H9 (cell line): ENCODE results near the gene THAP9. TPM values are rescaled to one million over a fixed set of nuclear protein-coding genes. Genes with fewer than 3 reads are reported as not detected.

Source experiments
- DNase-seq: peaks from one replicate; pipeline ENCODE4 v3.0.0-alpha.2; 2017
- H2AFZ ChIP-seq: one replicate; pipeline ENCODE4 v1.6.1; 2013; ENCODE audit warnings: mild to moderate bottlenecking, low read length, control low read depth, moderate library complexity
- H2AK5ac ChIP-seq: 2 replicates; pipeline ENCODE4 v1.6.1; 2013; ENCODE audit warnings: low read length, control low read depth, mixed read lengths; ENCODE audit not compliant: insufficient read length
- H2BK120ac ChIP-seq: one replicate; pipeline ENCODE4 v1.6.1; 2013; ENCODE audit warnings: low read depth, mild to moderate bottlenecking, low read length, control low read depth, inconsistent platforms; ENCODE audit not compliant: poor library complexity, severe bottlenecking
- H2BK12ac ChIP-seq: 2 replicates; pipeline ENCODE4 v1.6.1; 2013; ENCODE audit warnings: low read length, control low read depth, mixed read lengths, low read depth; ENCODE audit not compliant: insufficient read length
- H2BK15ac ChIP-seq: 2 replicates; pipeline ENCODE4 v1.6.1; 2013; ENCODE audit warnings: low read depth, low read length, control low read depth
- H2BK20ac ChIP-seq: one replicate; pipeline ENCODE4 v1.6.1; 2013; ENCODE audit warnings: low read depth, mild to moderate bottlenecking, low read length, control low read depth, inconsistent platforms; ENCODE audit not compliant: poor library complexity, severe bottlenecking
- H2BK5ac ChIP-seq: 2 replicates; pipeline ENCODE4 v1.6.1; 2013; ENCODE audit warnings: low read length, control low read depth, mixed read lengths; ENCODE audit not compliant: insufficient read length
- H3K14ac ChIP-seq: 2 replicates; pipeline ENCODE4 v1.6.1; 2013; ENCODE audit warnings: low read length, control low read depth; ENCODE audit not compliant: insufficient read depth
- H3K18ac ChIP-seq: 2 replicates; pipeline ENCODE4 v1.6.1; 2013; ENCODE audit warnings: low read depth, mild to moderate bottlenecking, mixed read lengths, low read length, control low read depth; ENCODE audit not compliant: insufficient read length
- H3K23ac ChIP-seq: 2 replicates; pipeline ENCODE4 v1.6.1; 2013; ENCODE audit warnings: low read length, control low read depth, mixed read lengths, low read depth; ENCODE audit not compliant: insufficient read length
- H3K23me2 ChIP-seq: 2 replicates; pipeline ENCODE4 v1.6.1; 2013; ENCODE audit warnings: low read depth, mild to moderate bottlenecking, mixed read lengths, low read length, control low read depth; ENCODE audit not compliant: insufficient read length, poor library complexity, severe bottlenecking
- H3K27ac ChIP-seq: 2 replicates; pipeline ENCODE4 v1.5.1; 2013; ENCODE audit warnings: low read length, control low read depth, mixed read lengths, low read depth; ENCODE audit not compliant: insufficient read length
- H3K27me3 ChIP-seq: 2 replicates; pipeline ENCODE4 v1.6.1; 2013; ENCODE audit warnings: low read length, control low read depth, inconsistent platforms; ENCODE audit not compliant: insufficient read depth
- H3K4ac ChIP-seq: 2 replicates; pipeline ENCODE4 v1.6.1; 2013; ENCODE audit warnings: low read depth, mild to moderate bottlenecking, control low read depth, inconsistent platforms, low read length, moderate library complexity
- H3K4me1 ChIP-seq: 2 replicates; pipeline ENCODE4 v1.6.1; 2013; ENCODE audit warnings: low read length, control low read depth, inconsistent platforms; ENCODE audit not compliant: insufficient read depth
- H3K4me2 ChIP-seq: 2 replicates; pipeline ENCODE4 v1.6.1; 2013; ENCODE audit warnings: low read length, control low read depth, mixed read lengths; ENCODE audit not compliant: insufficient read length, insufficient read depth
- H3K56ac ChIP-seq: 2 replicates; pipeline ENCODE4 v1.6.1; 2013; ENCODE audit warnings: low read depth, mild to moderate bottlenecking, mixed read lengths, low read length, control low read depth; ENCODE audit not compliant: insufficient read length
- H3K79me1 ChIP-seq: 2 replicates; pipeline ENCODE4 v1.6.1; 2013; ENCODE audit warnings: low read depth, mild to moderate bottlenecking, moderate library complexity, low read length, control low read depth, inconsistent platforms; ENCODE audit not compliant: insufficient read depth, poor library complexity, severe bottlenecking
- H3K79me2 ChIP-seq: 2 replicates; pipeline ENCODE4 v1.6.1; 2013; ENCODE audit warnings: low read length, control low read depth, inconsistent platforms; ENCODE audit not compliant: insufficient read depth
- H3K9ac ChIP-seq: 2 replicates; pipeline ENCODE4 v1.6.1; 2013; ENCODE audit warnings: low read length, control low read depth, mixed read lengths; ENCODE audit not compliant: insufficient read length; ENCODE audit errors: extremely low read depth
- H3K9me3 ChIP-seq: one replicate; pipeline ENCODE4 v1.6.1; 2013; ENCODE audit warnings: low read depth, low read length, inconsistent platforms; ENCODE audit not compliant: control insufficient read depth
- H3T11ph ChIP-seq: one replicate; pipeline ENCODE4 v1.6.1; 2013; ENCODE audit warnings: mild to moderate bottlenecking, low read length, control low read depth, inconsistent platforms
- H4K20me1 ChIP-seq: one replicate; pipeline ENCODE4 v1.6.1; 2013; ENCODE audit not compliant: control insufficient read depth, insufficient read length, insufficient read depth
- H4K5ac ChIP-seq: 2 replicates; pipeline ENCODE4 v1.6.1; 2013; ENCODE audit warnings: low read depth, mild to moderate bottlenecking, mixed read lengths, low read length, control low read depth; ENCODE audit not compliant: insufficient read length
- H4K8ac ChIP-seq: replicated peaks from 2 replicates; pipeline ENCODE4 v1.6.1; 2013; ENCODE audit warnings: low read length, control low read depth, mixed read lengths, low read depth; ENCODE audit not compliant: insufficient read length
- H4K91ac ChIP-seq: 2 replicates; pipeline ENCODE4 v1.6.1; 2013; ENCODE audit warnings: low read depth, mild to moderate bottlenecking, moderate library complexity, mixed read lengths, low read length, control low read depth; ENCODE audit not compliant: insufficient read length
- H3K27ac Mint-ChIP-seq, 3 experiments: 2 replicates in 2 of 3; 3 replicates in 1 of 3; pipeline ENCODE4 v1.8.0; 2020 to 2021; ENCODE audit warnings: mixed read lengths in 3 of 3, mild to moderate bottlenecking in 1 of 3, moderate library complexity in 1 of 3
- H3K27me3 Mint-ChIP-seq: 2 replicates; pipeline ENCODE4 v1.8.0; 2021; ENCODE audit warnings: low read depth, mild to moderate bottlenecking, moderate library complexity, mixed read lengths
- H3K36me3 Mint-ChIP-seq, 3 experiments: 2 replicates in 2 of 3; 3 replicates in 1 of 3; pipeline ENCODE4 v1.8.0; 2020 to 2021; ENCODE audit warnings: low read depth in 3 of 3, mixed read lengths in 3 of 3; ENCODE audit not compliant: insufficient read depth in 1 of 3
- H3K4me1 Mint-ChIP-seq, 2 experiments: 2 replicates each; pipeline ENCODE4 v1.8.0; 2020; ENCODE audit warnings: mixed read lengths in 2 of 2
- H3K4me3 Mint-ChIP-seq, 2 experiments: 2 replicates in 1 of 2; 3 replicates in 1 of 2; pipeline ENCODE4 v1.8.0; 2020 to 2021; ENCODE audit warnings: mild to moderate bottlenecking in 2 of 2, mixed read lengths in 2 of 2, moderate library complexity in 1 of 2
- H3K9me3 Mint-ChIP-seq, 2 experiments: 2 replicates in 1 of 2; 3 replicates in 1 of 2; pipeline ENCODE4 v1.8.0; 2020; ENCODE audit warnings: mild to moderate bottlenecking in 2 of 2, mixed read lengths in 2 of 2, moderate library complexity in 1 of 2
- CTCF ChIP-seq: fragments of 200-600 bp; sonication (generic); conservative IDR thresholded peaks from 3 replicates; pipeline ENCODE4 v1.8.0; 2021; ENCODE audit warnings: antibody characterized with exemption, mild to moderate bottlenecking
- WGBS: extraction: QIAGEN DNeasy Blood & Tissue Kit; methylation state at CpG from one replicate; pipeline ENCODE4 v1.1.7; 2013; ENCODE audit warnings: missing lambda C conversion rate, low lambda C conversion rate, mixed read lengths; ENCODE audit not compliant: insufficient read length; ENCODE audit errors: extremely low coverage; 5-methylcytosine and 5-hydroxymethylcytosine counted together
- total RNA-seq: library from RNA; stranded (reverse); gene quantifications from 2 replicates; pipeline ENCODE4 v1.2.1, GENCODE V29; 2021

THAP9 gene
- total RNA-seq, 1 experiment from 2014 or later: 14.8 TPM

- Histone ChIP-seq H3K79me2 (no peaks in the 10 kb centered on the region), H3K4ac (no peak overlapping the region), H4K20me1 (no peaks in the 10 kb centered on the region), H3K4me1 (no peaks in the 10 kb centered on the region), H2AK5ac (no peak overlapping the region), H2BK120ac (no peak overlapping the region), H3K9ac (no peak overlapping the region), H4K91ac (no peak overlapping the region), H4K8ac (no peak overlapping the region), H2BK5ac (no peak overlapping the region), H3K18ac (no peak overlapping the region), H3K4me2 (no peak overlapping the region), H2AFZ (no peak overlapping the region), H2BK20ac (no peak overlapping the region), H2BK12ac (no peak overlapping the region), H2BK15ac (no peak overlapping the region), H4K5ac (no peak overlapping the region), H3K14ac (no peak overlapping the region), H3K23ac (no peak overlapping the region), H3K27ac (no peak overlapping the region), H3T11ph (no peak overlapping the region), H3K9me3 (no peaks in the 10 kb centered on the region), H3K56ac (no peak overlapping the region), H3K23me2 (no peaks in the 10 kb centered on the region), H3K79me1 (no peaks in the 10 kb centered on the region), H3K27me3 (no peaks in the 10 kb centered on the region)
- DNase-seq: no peak
- H3K36me3 Mint-ChIP-seq: peaks cover 5 to 27% (median 5%) of the 10 kb centered on the region in 3 experiments; a peak in 4 of 7 replicates
- WGBS: no CpG with 5 or more reads among the region's 2 CpGs
- no peaks in the 10 kb centered on the region for H3K4me1 Mint-ChIP-seq
- H3K27me3 Mint-ChIP-seq: no peaks in the 10 kb centered on the region
- no peak overlapping the region for H3K27ac Mint-ChIP-seq
- H3K9me3 Mint-ChIP-seq: no peaks in the 10 kb centered on the region
- no peak for TF ChIP-seq CTCF
- H3K4me3 Mint-ChIP-seq: no peak overlapping the region
These were observed 68.9 kb downstream of the THAP9 start for GRCh38 chr4:82969414-82969813.

Other genes with a start within 250 kb of the THAP9 start
- gene SCD5, start 101.9 kb upstream of the THAP9 start, total RNA-seq: 0.68 and 0.86 TPM in 2 replicates
- gene SEC31A, start 9.6 kb upstream of the THAP9 start, total RNA-seq: 128 and 141 TPM in 2 replicates
- gene LIN54, start 110.1 kb downstream of the THAP9 start, total RNA-seq: 16.3 and 16.9 TPM in 2 replicates
- gene COPS4, start 134.4 kb downstream of the THAP9 start, total RNA-seq: 39.3 and 39.9 TPM in 2 replicates
- gene PLAC8, start 214.0 kb downstream of the THAP9 start, total RNA-seq: 0.90 and 1.6 TPM in 2 replicates